Activated B cell treated with CpG ODN at 0.5 μM for 24 hours (primary cell): Measurements from ENCODE around the gene POLR3G. TPM values are rescaled to one million over a fixed set of nuclear protein-coding genes. Genes with fewer than 3 reads are reported as not detected.

ENCODE experiments used
- ATAC-seq: fragments of 200-7000 bp; cut with Tn5 transposase; one replicate; pipeline ENCODE4 v1.10.0; 2021; ENCODE audit warnings: low read depth, mild to moderate bottlenecking, moderate library complexity
- CTCF ChIA-PET: fragments of 350-600 bp; sonication (Branson Sonifier 250); formaldehyde crosslinking; loops from one replicate; lab custom pipeline; 2021; ENCODE audit warnings: antibody characterized with exemption; lab: Charles Lee
- POLR2A ChIA-PET: fragments of 350-600 bp; sonication (Branson Sonifier 250); formaldehyde crosslinking; loops from one replicate; lab custom pipeline; 2021; ENCODE audit warnings: antibody characterized with exemption; lab: Charles Lee
- DNase-seq: peaks from one replicate; pipeline ENCODE4 v3.0.0; 2022
- H3K27ac Mint-ChIP-seq: one replicate; pipeline ENCODE4 v1.8.0; 2020; ENCODE audit warnings: mixed read lengths
- H3K27me3 Mint-ChIP-seq: one replicate; pipeline ENCODE4 v1.8.0; 2021; ENCODE audit warnings: mixed read lengths
- H3K36me3 Mint-ChIP-seq: one replicate; pipeline ENCODE4 v1.8.0; 2021; ENCODE audit warnings: low read depth, mixed read lengths
- H3K4me1 Mint-ChIP-seq: one replicate; pipeline ENCODE4 v1.8.0; 2021; ENCODE audit warnings: mixed read lengths
- H3K4me3 Mint-ChIP-seq: one replicate; pipeline ENCODE4 v1.8.0; 2020; ENCODE audit warnings: mild to moderate bottlenecking, mixed read lengths
- H3K9me3 Mint-ChIP-seq: one replicate; pipeline ENCODE4 v1.8.0; 2020; ENCODE audit warnings: mixed read lengths
- CTCF ChIP-seq: fragments of 200-600 bp; IDR thresholded peaks from one replicate; pipeline ENCODE4 v1.8.0; 2022; ENCODE audit warnings: antibody characterized with exemption, mild to moderate bottlenecking
- intact Hi-C: fragments of 100-400 bp; cut with micrococcal nuclease; formaldehyde crosslinking; loops from one replicate; pipeline ENCODE4 v1.15.1; 2024
- total RNA-seq: library from RNA; stranded (reverse); gene quantifications from 2 replicates; pipeline ENCODE4 v1.2.3, GENCODE V29; 2022

The POLR3G gene
- total RNA-seq, 1 donor from 2014 or later: 2.9 TPM

GRCh38 chr5:90506221-90506620 lies 31.6 kb downstream of the POLR3G start:
- ChIA-PET CTCF (no interaction called here), POLR2A (no interaction called here)
- DNase-seq (no peak), ATAC-seq (no peak)
- Mint-ChIP-seq H3K9me3 (no peaks in the 10 kb centered on the region), H3K27me3 (no peaks in the 10 kb centered on the region), H3K4me3 (no peak overlapping the region), H3K36me3 (no peaks in the 10 kb centered on the region), H3K27ac (no peak overlapping the region), H3K4me1 (no peaks in the 10 kb centered on the region)
- TF ChIP-seq CTCF: no peak
- intact Hi-C loops: no loop called here

DNA sequence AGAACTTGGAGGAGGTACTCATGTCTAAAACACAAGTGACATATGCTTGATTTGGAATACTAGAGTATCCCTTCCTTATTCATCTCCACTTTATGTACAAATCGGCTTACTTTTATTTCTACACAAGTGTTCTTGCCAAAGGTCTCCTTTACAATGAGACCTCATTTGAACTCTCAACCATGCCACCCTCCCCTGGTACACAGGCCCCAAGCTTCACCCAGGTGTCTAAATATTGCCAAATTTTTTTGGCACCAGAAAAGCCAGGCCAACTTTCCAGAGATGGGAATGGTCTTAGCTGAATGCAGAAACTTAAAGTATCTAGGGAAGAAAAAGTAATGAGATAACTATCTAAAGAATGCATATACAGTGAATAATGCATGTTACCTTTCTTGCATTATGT lies 35.8 kb downstream of the POLR3G start:
- POLR2A ChIA-PET: no interaction called here
- ATAC-seq: no peak
- no peaks in the 10 kb centered on the region for H3K4me1 Mint-ChIP-seq

GRCh38 chr5:90514520-90514919 lies 39.9 kb downstream of the POLR3G start:
- peaks cover 4% of the 10 kb centered on the region for H3K4me1 Mint-ChIP-seq
- ChIA-PET POLR2A (no interaction called here), CTCF (no interaction called here)
- H3K27me3 Mint-ChIP-seq: no peaks in the 10 kb centered on the region
- intact Hi-C loops: no loop called here
- no peak for TF ChIP-seq CTCF
- no peak overlapping the region for H3K4me3 Mint-ChIP-seq
- no peak overlapping the region for H3K27ac Mint-ChIP-seq
- peaks cover 21% of the 10 kb centered on the region for H3K36me3 Mint-ChIP-seq
- DNase-seq: no peak
- no peak for ATAC-seq
- no peaks in the 10 kb centered on the region for H3K9me3 Mint-ChIP-seq

More for the DNA sequence above, 35.8 kb downstream of the POLR3G start:
- Mint-ChIP-seq H3K27me3 (no peaks in the 10 kb centered on the region), H3K4me3 (no peak overlapping the region), H3K36me3 (peaks cover 7% of the 10 kb centered on the region), H3K27ac (no peak overlapping the region), H3K9me3 (no peaks in the 10 kb centered on the region)
- no peak for TF ChIP-seq CTCF
- no peak for DNase-seq
- CTCF ChIA-PET: no interaction called here
- intact Hi-C loops: no loop called here

GRCh38 chr5:90518661-90519060 lies 44.0 kb downstream of the POLR3G start:
- DNase-seq: no peak
- Mint-ChIP-seq H3K4me3 (no peak overlapping the region), H3K36me3 (peaks cover 57% of the 10 kb centered on the region), H3K4me1 (peaks cover 8% of the 10 kb centered on the region), H3K27me3 (no peaks in the 10 kb centered on the region), H3K27ac (no peak overlapping the region), H3K9me3 (no peaks in the 10 kb centered on the region)
- POLR2A ChIA-PET: no interaction called here
- no peak for ATAC-seq
- CTCF ChIA-PET: no interaction called here
- no peak for TF ChIP-seq CTCF
- intact Hi-C loops: no loop called here

GRCh38 chr5:90519081-90519480 lies 44.4 kb downstream of the POLR3G start:
- intact Hi-C loops: no loop called here
- CTCF ChIA-PET: no interaction called here
- DNase-seq (no peak), ATAC-seq (no peak)
- no peak for TF ChIP-seq CTCF
- Mint-ChIP-seq H3K9me3 (no peaks in the 10 kb centered on the region), H3K4me3 (no peak overlapping the region), H3K36me3 (peaks cover 60% of the 10 kb centered on the region), H3K27me3 (no peaks in the 10 kb centered on the region), H3K27ac (no peak overlapping the region), H3K4me1 (peaks cover 8% of the 10 kb centered on the region)
- POLR2A ChIA-PET: no interaction called here
